Measurements from ENCODE around the gene ZBTB39.
A peak's percentile ranks its signal among the peaks of the same experiment; 100 is the strongest.
"Not testable (repeated sequence)": the region's sequence is repeated elsewhere in the genome, so short reads cannot be mapped to it uniquely, and the experiment has no call there.

ZBTB39 gene

GRCh38 chr12:57031138-57031725 lies 24.9 kb upstream of the ZBTB39 start:
- no peak for DNase-seq

- no peak for DNase-seq
Measured at GRCh38 chr12:57029457-57029856, 23.1 kb upstream of the ZBTB39 start.

GRCh38 chr12:57027805-57028153 lies 21.4 kb upstream of the ZBTB39 start:
- no peak for DNase-seq

DNA sequence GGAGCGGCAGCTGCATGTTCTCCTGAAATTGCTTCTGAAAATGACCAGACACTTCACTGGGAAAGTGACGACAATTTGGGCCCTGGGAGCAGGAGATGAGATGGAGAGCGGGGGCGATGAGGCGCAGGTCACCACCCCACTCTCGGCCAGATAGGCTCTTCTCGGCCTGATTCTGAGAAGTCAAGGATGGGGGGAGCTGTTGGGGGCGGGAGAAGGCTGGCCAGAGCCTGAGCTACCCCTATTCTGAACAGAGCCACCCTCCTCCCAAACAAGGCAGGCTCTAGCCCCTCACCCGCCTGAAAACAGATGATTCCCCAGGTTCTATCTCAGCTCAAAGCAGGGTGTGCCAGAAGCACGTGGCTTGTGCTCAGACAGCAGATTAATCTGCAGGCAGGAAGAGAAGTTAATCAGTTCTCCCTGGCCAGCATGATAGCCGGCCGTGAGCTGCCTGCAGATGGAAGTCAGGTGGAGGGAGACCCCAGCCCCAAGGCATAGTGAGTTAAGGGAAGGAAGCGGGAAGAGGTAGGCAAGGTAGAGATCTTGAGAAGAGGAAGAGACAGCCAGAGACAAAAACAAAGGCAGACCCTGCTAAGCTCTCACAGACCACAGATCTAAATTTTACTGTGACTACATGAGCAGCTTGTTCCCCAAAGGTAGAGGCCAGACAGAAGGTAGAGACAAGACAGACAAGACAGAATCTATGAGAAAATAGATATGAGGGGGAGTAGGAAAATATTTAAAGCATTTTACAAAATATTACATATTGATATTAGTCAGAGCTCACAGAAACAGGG lies 20.9 kb upstream of the ZBTB39 start:
- no peak for DNase-seq

GRCh38 chr12:57025196-57025595 lies 18.9 kb upstream of the ZBTB39 start:
- no peak for DNase-seq

GRCh38 chr12:57022324-57022723 lies 16.0 kb upstream of the ZBTB39 start:
- DNase-seq = not testable (repeated sequence)

- no peak for DNase-seq
Measured at GRCh38 chr12:57019983-57020719, 13.8 kb upstream of the ZBTB39 start.

DNA sequence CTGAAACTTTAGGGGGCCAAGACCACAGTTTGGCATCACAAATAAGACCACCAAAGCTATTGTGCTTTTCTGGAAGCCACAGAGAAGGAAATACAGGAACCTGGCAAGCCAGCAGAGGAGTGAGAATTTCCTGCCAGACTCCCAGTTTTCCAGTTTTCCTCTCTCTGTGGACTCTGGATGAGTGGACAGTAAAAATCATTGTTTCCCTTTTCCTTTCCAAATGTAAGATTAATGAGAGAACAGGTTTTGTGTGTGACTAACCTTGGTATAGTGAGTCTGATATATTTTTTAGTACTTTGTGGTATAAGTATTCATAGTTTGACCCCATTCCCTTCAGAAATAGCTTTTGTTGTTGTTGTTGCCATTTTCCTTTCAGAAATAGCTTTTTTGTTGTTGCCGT lies 12.6 kb upstream of the ZBTB39 start:
- DNase-seq = no peak

GRCh38 chr12:57018353-57018752 lies 12.0 kb upstream of the ZBTB39 start:
- DNase-seq = not testable (repeated sequence)

DNA sequence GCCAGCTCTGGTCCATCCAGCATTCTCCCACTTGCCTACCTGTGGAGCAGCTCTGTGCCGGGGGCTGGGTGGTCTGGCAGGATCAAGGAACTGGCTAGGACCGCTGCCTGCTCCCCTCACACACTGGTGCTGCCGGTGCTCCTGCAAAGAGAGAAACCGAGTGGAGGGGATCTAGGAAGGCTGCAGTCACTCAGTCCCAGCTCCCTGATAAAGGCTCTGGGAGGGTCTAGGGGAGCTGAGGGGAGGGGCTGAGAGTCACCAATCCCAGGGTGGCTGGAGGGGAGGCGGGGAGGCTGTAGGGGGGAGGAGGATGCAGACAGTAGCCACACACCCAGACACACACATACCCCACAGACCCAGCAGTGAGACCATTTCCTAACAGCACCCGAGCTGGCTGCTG lies 10.0 kb upstream of the ZBTB39 start, which contains the start of gene TAC3:
TAC3 (minus strand) TSS at position 182 of the 400 bp plus-strand sequence. CDS start 732 bp downstream, outside the sequence.
- DNase-seq = no peak

GRCh38 chr12:57012600-57013465 lies 6.5 kb upstream of the ZBTB39 start:
- no peak for DNase-seq

DNA sequence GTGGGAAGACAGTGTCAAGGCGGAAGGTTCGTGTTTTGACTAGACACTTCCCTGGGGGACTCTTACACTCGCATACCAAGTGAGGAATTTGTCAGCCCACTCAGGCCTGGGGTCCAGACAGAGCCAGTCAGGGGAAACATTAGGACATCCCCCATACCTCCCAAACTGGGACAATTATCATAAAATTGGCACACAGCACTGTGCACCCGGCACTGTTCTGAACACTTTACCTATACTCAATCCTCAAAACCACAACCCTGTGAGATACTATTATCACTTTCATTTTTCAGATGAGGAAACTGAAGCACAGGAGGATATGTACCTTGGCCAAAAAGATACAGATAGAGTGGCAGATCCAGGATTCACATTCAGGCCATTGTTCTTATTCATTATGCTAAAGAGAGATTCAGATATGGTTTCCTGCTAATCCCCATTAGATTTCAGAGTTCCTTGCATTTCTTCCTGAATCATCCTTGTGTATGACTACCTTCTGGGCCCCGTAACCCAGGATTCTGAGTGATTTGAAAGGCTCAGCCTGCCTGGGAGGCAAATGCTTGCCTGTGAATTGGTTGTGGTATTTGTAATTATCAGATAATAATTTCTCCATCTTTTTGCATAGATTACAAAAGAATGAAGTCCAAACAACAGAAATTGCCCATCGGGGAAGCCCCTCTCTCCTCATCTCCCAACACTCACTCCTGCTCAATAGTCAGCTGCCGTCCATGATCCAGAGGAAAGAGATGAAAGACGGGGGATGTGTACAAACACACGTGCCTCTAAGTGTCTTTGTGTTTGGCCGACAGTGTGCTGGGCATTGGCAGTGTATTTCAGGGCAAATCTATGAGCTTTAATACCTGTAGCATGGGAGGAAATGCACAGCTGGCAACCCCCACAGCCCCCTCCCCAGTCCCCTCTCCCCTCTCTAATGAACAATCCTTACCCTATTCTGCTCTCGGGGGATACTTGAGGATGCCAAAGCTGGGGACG lies 5.4 kb upstream of the ZBTB39 start:
- no peak for DNase-seq

GRCh38 chr12:57010627-57011247 lies 4.4 kb upstream of the ZBTB39 start:
- DNase-seq = no peak

- no peak for DNase-seq
Measured at GRCh38 chr12:57009949-57010626, 3.7 kb upstream of the ZBTB39 start.

DNA sequence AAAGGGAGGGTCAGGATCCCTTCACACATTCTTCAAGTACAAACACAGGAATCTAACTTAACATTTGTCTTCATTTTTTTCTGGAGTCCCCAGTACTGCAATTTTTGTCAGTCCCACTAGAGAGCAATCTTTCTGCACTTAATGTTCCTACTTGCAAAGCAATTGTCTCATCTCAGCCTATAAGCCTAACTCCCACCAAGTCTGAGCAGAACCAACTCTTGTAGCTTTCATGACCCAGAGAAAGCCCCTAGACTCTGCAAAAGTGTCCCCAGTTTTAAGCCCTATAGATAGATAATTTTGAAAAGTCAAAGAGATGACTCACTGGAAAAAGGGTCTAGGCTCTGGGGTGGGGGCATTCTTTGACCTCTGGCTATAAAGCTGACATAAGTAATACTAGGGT lies 1.8 kb upstream of the ZBTB39 start:
- no peak for DNase-seq

DNA sequence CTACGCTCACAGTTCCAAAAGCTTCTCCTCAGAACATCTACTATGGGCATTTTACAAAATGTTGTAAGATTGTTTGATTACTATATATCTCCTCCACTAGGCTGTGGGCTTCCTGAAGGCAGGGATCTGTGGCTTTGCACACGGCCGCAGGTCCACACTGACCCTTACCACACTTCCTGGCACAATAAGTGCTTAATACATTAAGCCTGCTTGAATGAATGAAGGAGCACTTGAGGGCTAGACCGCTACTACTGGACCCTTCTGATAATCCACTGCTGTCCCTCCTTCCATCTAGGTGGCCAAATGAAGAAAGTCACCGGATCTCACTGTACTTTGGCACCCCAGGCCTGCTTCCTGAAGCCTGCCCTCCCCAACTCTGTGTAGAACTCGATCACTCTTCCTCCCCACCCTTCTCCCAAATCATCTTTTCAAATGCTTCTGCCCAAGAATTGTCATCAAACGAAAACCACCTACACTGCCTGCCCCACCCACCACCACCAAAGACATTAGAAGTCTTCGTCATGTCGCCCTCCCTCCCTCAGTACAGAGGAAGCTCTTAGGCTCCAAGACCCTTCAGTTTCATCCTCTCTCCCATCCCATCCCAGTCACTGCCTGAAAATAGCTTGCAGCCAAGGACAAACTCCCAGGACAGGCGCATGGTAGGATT lies 596 bp upstream of the ZBTB39 start:
- peak; percentile 35 for DNase-seq

DNA sequence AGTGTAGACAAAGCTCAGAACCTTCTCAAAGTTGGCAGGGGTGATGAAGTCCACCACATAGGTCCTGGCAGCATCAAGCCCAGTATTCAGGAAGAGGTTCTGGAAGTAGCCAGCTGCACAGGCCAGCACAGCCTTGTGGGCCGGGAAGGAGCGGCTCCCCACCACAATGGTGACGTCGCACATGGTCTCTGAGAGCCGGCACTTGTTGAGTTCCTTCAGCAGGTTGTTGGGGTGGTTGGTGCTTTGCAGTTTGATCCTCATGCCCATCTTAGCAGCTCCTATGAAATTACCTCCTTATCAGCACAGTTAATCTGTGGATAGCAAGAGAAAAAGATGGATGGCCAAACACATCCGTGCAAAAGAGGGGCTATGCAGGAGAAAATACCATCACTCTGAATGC lies 1.7 kb downstream of the ZBTB39 start:
- no peak for DNase-seq

DNA sequence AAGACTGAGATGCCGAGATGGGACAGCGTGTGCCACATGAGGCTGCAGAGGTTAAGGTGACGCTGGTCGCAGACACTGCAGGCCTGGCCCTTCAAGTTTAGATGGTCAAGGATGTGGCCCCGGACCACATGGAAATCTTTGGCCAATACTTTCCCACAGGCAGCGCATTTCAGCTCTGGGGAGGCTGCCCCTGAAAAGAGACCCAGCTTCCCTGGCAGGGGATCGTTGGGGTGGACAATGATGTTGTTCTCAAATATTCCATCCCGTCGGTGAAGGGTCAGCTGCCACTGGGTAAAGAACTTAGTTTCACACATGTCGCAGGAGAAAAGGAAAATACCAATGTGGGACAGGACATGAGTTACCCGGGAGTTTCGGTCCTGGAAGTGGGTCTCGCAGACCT lies 3.0 kb downstream of the ZBTB39 start:
- no peak for DNase-seq

DNA sequence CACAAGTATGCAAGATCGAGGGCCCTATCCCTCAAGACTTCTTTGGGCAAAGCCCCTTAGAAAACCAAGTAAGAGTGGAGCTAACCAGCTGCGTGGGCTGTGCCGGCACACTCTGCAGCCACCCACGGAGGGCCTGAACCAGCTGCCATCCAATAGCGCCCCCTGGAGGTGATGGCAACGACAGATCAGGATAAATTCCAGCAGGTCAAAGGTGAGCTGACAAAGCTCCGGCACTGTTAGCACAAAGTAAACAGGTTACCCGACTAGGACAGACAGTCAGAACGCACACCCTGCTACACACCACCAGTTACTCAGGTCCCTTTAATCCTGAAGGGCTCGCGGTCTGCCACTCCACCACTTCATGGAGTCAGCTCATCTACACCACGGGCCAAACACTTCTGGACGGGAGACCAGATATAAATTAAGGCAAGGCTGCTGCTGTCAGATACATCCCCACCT lies 4.9 kb downstream of the ZBTB39 start:
- peak; percentile 74 for DNase-seq

- DNase-seq = no peak
Measured at GRCh38 chr12:57000393-57000792, 6.0 kb downstream of the ZBTB39 start.

Measured in activated CD8-positive, alpha-beta memory T cell treated with anti-CD3 and anti-CD28 coated beads, Interleukin-2, amount 50 U/mL, for 4 hours (primary cell).